ENCODE results near the gene PPARA.
A peak's percentile ranks its signal among the peaks of the same experiment; 100 is the strongest.

The PPARA gene

GRCh38 chr22:46224044-46224897 is 73.9 kb downstream of the PPARA start:
- DNase-seq: no peak

GRCh38 chr22:46224898-46225290 is 74.6 kb downstream of the PPARA start:
- no peak for DNase-seq

GRCh38 chr22:46225631-46226030 is 75.3 kb downstream of the PPARA start:
- DNase-seq: no peak

GRCh38 chr22:46226577-46226976 is 76.3 kb downstream of the PPARA start:
- no peak for DNase-seq

- no peak for DNase-seq
Measured at GRCh38 chr22:46229701-46230100, 79.4 kb downstream of the PPARA start.

- no peak for DNase-seq
Measured at GRCh38 chr22:46230262-46230901, 80.1 kb downstream of the PPARA start.

GRCh38 chr22:46233231-46233630 is 82.9 kb downstream of the PPARA start:
- no peak for DNase-seq

- DNase-seq: no peak
Measured at GRCh38 chr22:46234969-46235368, 84.6 kb downstream of the PPARA start.

GRCh38 chr22:46237453-46238124 is 87.3 kb downstream of the PPARA start:
- no peak for DNase-seq

- no peak for DNase-seq
Measured at GRCh38 chr22:46238541-46238940, 88.2 kb downstream of the PPARA start.

GRCh38 chr22:46239261-46240048 is 89.1 kb downstream of the PPARA start:
- no peak for DNase-seq

GRCh38 chr22:46240073-46240472 is 89.7 kb downstream of the PPARA start:
- no peak for DNase-seq

GRCh38 chr22:46240506-46240905 is 90.2 kb downstream of the PPARA start:
- DNase-seq: no peak

- DNase-seq: no peak
Measured at GRCh38 chr22:46240907-46241306, 90.6 kb downstream of the PPARA start.

- no peak for DNase-seq
Measured at GRCh38 chr22:46241396-46242007, 91.2 kb downstream of the PPARA start.

GRCh38 chr22:46242076-46242475 is 91.8 kb downstream of the PPARA start:
- no peak for DNase-seq

GRCh38 chr22:46244771-46245170 is 94.4 kb downstream of the PPARA start:
- DNase-seq: no peak

GRCh38 chr22:46245511-46245910 is 95.2 kb downstream of the PPARA start:
- DNase-seq: no peak

GRCh38 chr22:46246178-46246577 is 95.9 kb downstream of the PPARA start:
- DNase-seq: no peak

GRCh38 chr22:46247443-46247975 is 97.2 kb downstream of the PPARA start:
- DNase-seq: no peak

- peak; percentile 73 for DNase-seq
Measured at GRCh38 chr22:46250035-46250782, 99.9 kb downstream of the PPARA start, which contains the start of gene CDPF1. TSS of gene CDPF1 (minus strand) at chr22:46250293. CDS start at chr22:46248284, 2,009 bp downstream.

- DNase-seq: no peak
Measured at GRCh38 chr22:46250783-46251125, 100.4 kb downstream of the PPARA start.
